SK-N-SH treated with all-trans-retinoic acid at 6 μM for 48 hours (cell line): ENCODE results near the gene BSPRY.

ENCODE experiments used
- BACH2 ChIP-seq: fragments of 250-450 bp; sonication (Bioruptor Pico); IDR thresholded peaks from 2 replicates; pipeline ENCODE4 v1.9.0; 2021; ENCODE audit warnings: mild to moderate bottlenecking, borderline replicate concordance
- PATZ1 ChIP-seq: fragments of 250-450 bp; sonication (Bioruptor Pico); IDR thresholded peaks from 2 replicates; pipeline ENCODE4 v1.8.0; 2020; ENCODE audit warnings: mild to moderate bottlenecking, moderate library complexity, borderline replicate concordance

- TF ChIP-seq PATZ1 (CRISPR knock-in tag) (no peak), BACH2 (no peak)
These were observed 1.6 kb downstream of the BSPRY start for GRCh38 chr9:113350937-113351336.
